GM23338 (cell line): ENCODE results near the gene POPDC3. TPM values are rescaled to one million over a fixed set of nuclear protein-coding genes. Genes with fewer than 3 reads are reported as not detected.

Experiments used
- ATAC-seq: fragments of 200-7000 bp; cut with Tn5 transposase; 3 replicates; pipeline ENCODE4 v1.9.1; 2020
- DNase-seq: peaks from one replicate; pipeline ENCODE4 v3.0.0-alpha.2; 2015; ENCODE audit warnings: low spot score
- H2AFZ ChIP-seq: fragments of 200-600 bp; sonication (generic); 2 replicates; pipeline ENCODE4 v1.8.0; 2016; ENCODE audit warnings: antibody characterized with exemption, mild to moderate bottlenecking, moderate library complexity
- H3F3A ChIP-seq: fragments of 200-600 bp; sonication (generic); replicated peaks from 2 replicates; pipeline ENCODE4 v1.8.0; 2017; ENCODE audit warnings: antibody characterized with exemption, mixed run types, low read depth
- H3K27ac ChIP-seq: fragments of 200-600 bp; sonication (generic); 2 replicates; pipeline ENCODE4 v1.6.1; 2016; ENCODE audit warnings: low read depth
- H3K27me3 ChIP-seq: fragments of 200-600 bp; sonication (generic); 2 replicates; pipeline ENCODE4 v1.8.0; 2016; ENCODE audit warnings: mild to moderate bottlenecking, mixed run types, moderate library complexity; ENCODE audit not compliant: insufficient read depth
- H3K36me3 ChIP-seq: fragments of 200-600 bp; sonication (generic); 2 replicates; pipeline ENCODE4 v1.8.0; 2016; ENCODE audit warnings: mild to moderate bottlenecking; ENCODE audit not compliant: insufficient read depth
- H3K4me1 ChIP-seq: fragments of 200-600 bp; sonication (generic); 2 replicates; pipeline ENCODE4 v1.8.0; 2016; ENCODE audit warnings: mild to moderate bottlenecking, moderate library complexity; ENCODE audit not compliant: insufficient read depth
- H3K4me2 ChIP-seq: fragments of 200-600 bp; sonication (generic); 2 replicates; pipeline ENCODE4 v1.7.1; 2017; ENCODE audit warnings: mixed run types
- H3K4me3 ChIP-seq: fragments of 200-600 bp; sonication (generic); 2 replicates; pipeline ENCODE4 v1.6.1; 2016; ENCODE audit warnings: mixed run types
- H3K79me2 ChIP-seq: fragments of 200-600 bp; sonication (generic); replicated peaks from 2 replicates; pipeline ENCODE4 v1.8.0; 2017; ENCODE audit warnings: mild to moderate bottlenecking; ENCODE audit not compliant: insufficient read depth
- H3K9me2 ChIP-seq: fragments of 200-600 bp; sonication (generic); 2 replicates; pipeline ENCODE4 v1.8.0; 2017; ENCODE audit not compliant: insufficient read depth
- H4K20me1 ChIP-seq: fragments of 200-600 bp; sonication (generic); replicated peaks from 2 replicates; pipeline ENCODE4 v1.8.0; 2017; ENCODE audit warnings: mild to moderate bottlenecking; ENCODE audit not compliant: insufficient read depth
- H3K27ac Mint-ChIP-seq: 2 replicates; pipeline ENCODE4 v1.8.0; 2020; ENCODE audit warnings: inconsistent platforms, mild to moderate bottlenecking, moderate library complexity, mixed read lengths
- H3K27me3 Mint-ChIP-seq: 3 replicates; pipeline ENCODE4 v1.8.0; 2022; ENCODE audit warnings: low read depth, mild to moderate bottlenecking, moderate library complexity, mixed read lengths, inconsistent platforms; ENCODE audit not compliant: insufficient read depth, poor library complexity
- H3K36me3 Mint-ChIP-seq: 3 replicates; pipeline ENCODE4 v1.8.0; 2021; ENCODE audit warnings: low read depth, mild to moderate bottlenecking, inconsistent platforms, moderate library complexity, mixed read lengths
- H3K4me1 Mint-ChIP-seq: 3 replicates; pipeline ENCODE4 v1.8.0; 2020; ENCODE audit warnings: mild to moderate bottlenecking, inconsistent platforms, mixed read lengths
- H3K4me3 Mint-ChIP-seq: 3 replicates; pipeline ENCODE4 v1.8.0; 2021; ENCODE audit warnings: moderate library complexity, mild to moderate bottlenecking, inconsistent platforms, mixed read lengths
- H3K9me3 Mint-ChIP-seq: 3 replicates; pipeline ENCODE4 v1.8.0; 2020; ENCODE audit warnings: moderate library complexity, mild to moderate bottlenecking, inconsistent platforms, mixed read lengths
- CREB1 ChIP-seq: fragments of 250-450 bp; sonication (Bioruptor Pico); IDR thresholded peaks from 2 replicates; pipeline ENCODE4 v1.5.0; 2020; ENCODE audit warnings: low read depth, mild to moderate bottlenecking, moderate library complexity
- EZH2 ChIP-seq: fragments of 200-600 bp; sonication (generic); IDR thresholded peaks from one replicate; pipeline ENCODE4 v1.8.0; 2017; ENCODE audit warnings: antibody characterized with exemption, mild to moderate bottlenecking, low read depth; ENCODE audit not compliant: unreplicated experiment
- EZH2phosphoT487 ChIP-seq: fragments of 200-600 bp; sonication (generic); IDR thresholded peaks from one replicate; pipeline ENCODE4 v1.8.1; 2018; ENCODE audit warnings: antibody characterized with exemption; ENCODE audit not compliant: unreplicated experiment
- JUNB ChIP-seq: IDR thresholded peaks from one replicate; pipeline ENCODE4 v1.6.1; 2016; ENCODE audit warnings: antibody characterized with exemption; ENCODE audit not compliant: unreplicated experiment
- NANOG ChIP-seq: IDR thresholded peaks from 2 replicates; pipeline ENCODE4 v1.6.1; 2016; ENCODE audit warnings: antibody characterized with exemption, borderline replicate concordance
- POLR2AphosphoS5 ChIP-seq: IDR thresholded peaks from 2 replicates; pipeline ENCODE4 v1.6.1; 2016; ENCODE audit warnings: antibody characterized with exemption, low read depth
- STAT1 ChIP-seq: IDR thresholded peaks from one replicate; pipeline ENCODE4 v1.6.1; 2016; ENCODE audit warnings: antibody characterized with exemption; ENCODE audit not compliant: unreplicated experiment
- ZNF114 ChIP-seq: fragments of 250-450 bp; sonication (Bioruptor Pico); IDR thresholded peaks from 2 replicates; pipeline ENCODE4 v1.5.0; 2020; ENCODE audit warnings: mild to moderate bottlenecking, moderate library complexity
- ZNF331 ChIP-seq: fragments of 250-450 bp; sonication (Bioruptor Pico); IDR thresholded peaks from 2 replicates; pipeline ENCODE4 v1.5.0; 2020; ENCODE audit warnings: low read depth, mild to moderate bottlenecking, moderate library complexity
- polyA plus RNA-seq: library from polyadenylated mRNA; unstranded; fragments of >200 nt; fragmentation: Nextera tagmentation; extraction: Ambion mirVana; gene quantifications from 2 replicates; pipeline ENCODE4 v1.2.1, GENCODE V29; 2016
- total RNA-seq: library from RNA; depleted of rRNA; stranded (reverse); fragments of >200 nt; shearing (Covaris generic); gene quantifications from 2 replicates; pipeline ENCODE4 v1.2.3, GENCODE V29; 2014
- TF ChIP-seq, protein P1 (sequence below): IDR thresholded peaks from 2 replicates; pipeline ENCODE4 v1.6.1; 2016; ENCODE audit warnings: antibody characterized with exemption
- TF ChIP-seq, protein P2 (sequence below): fragments of 250-450 bp; sonication (Bioruptor Pico); IDR thresholded peaks from 2 replicates; pipeline ENCODE4 v1.5.0; 2020; ENCODE audit warnings: mild to moderate bottlenecking, moderate library complexity
- TF ChIP-seq, protein P3 (sequence below): IDR thresholded peaks from one replicate; pipeline ENCODE4 v1.6.1; 2018; ENCODE audit warnings: antibody characterized with exemption; ENCODE audit not compliant: unreplicated experiment
- TF ChIP-seq, protein P4 (sequence below), 2 experiments: fragments of 200-600 bp in 1 of 2; sonication (generic) in 1 of 2; conservative IDR thresholded peaks; 2 replicates each; pipeline versions ENCODE4 v1.5.1 to v1.6.1; 2016 to 2017; ENCODE audit warnings: antibody characterized with exemption in 2 of 2, low read depth in 2 of 2, mild to moderate bottlenecking in 2 of 2, moderate library complexity in 1 of 2

Gene POPDC3
- total and polyA plus RNA-seq, 2 experiments from 2014 or later: 5.1 to 5.7 TPM

DNA sequence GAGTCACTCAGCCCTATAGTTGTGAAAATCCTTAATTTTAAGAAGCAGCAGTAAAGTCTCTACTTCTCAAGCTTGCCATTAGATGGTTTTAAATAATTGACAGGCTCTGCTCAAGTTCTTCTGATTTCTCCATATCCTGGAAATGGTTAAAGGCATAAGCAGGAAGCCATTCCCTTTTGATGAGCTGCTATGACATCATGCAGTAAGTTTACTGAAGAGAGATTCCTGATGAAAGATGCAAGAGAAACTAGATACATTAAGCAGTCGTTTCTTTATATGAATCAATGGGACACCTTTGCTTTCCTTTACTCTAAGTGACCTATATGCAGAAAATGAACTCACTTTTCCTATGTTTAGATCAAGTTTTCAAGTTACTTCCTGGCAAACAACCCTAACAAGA is 9.8 kb downstream of the POPDC3 start:
- H3K36me3 Mint-ChIP-seq: no peaks in the 10 kb centered on the region
- Histone ChIP-seq H3K9me2 (no peaks in the 10 kb centered on the region), H3K4me1 (peaks cover under 1% of the 10 kb centered on the region; the same call in 1 of the 2 replicates), H3K27ac (no peak overlapping the region), H3K79me2 (no peaks in the 10 kb centered on the region), H3K36me3 (no peaks in the 10 kb centered on the region), H4K20me1 (no peaks in the 10 kb centered on the region), H3F3A (no peaks in the 10 kb centered on the region), H3K4me3 (no peak overlapping the region), H3K27me3 (no peaks in the 10 kb centered on the region), H3K4me2 (no peak overlapping the region), H2AFZ (no peak overlapping the region)
- DNase-seq (no peak), ATAC-seq (no peak)
- H3K4me1 Mint-ChIP-seq: peaks cover 2% of the 10 kb centered on the region; the same call in 2 of the 3 replicates
- TF ChIP-seq ZNF114 (CRISPR knock-in tag): no peak
- TF ChIP-seq, protein P1, sequence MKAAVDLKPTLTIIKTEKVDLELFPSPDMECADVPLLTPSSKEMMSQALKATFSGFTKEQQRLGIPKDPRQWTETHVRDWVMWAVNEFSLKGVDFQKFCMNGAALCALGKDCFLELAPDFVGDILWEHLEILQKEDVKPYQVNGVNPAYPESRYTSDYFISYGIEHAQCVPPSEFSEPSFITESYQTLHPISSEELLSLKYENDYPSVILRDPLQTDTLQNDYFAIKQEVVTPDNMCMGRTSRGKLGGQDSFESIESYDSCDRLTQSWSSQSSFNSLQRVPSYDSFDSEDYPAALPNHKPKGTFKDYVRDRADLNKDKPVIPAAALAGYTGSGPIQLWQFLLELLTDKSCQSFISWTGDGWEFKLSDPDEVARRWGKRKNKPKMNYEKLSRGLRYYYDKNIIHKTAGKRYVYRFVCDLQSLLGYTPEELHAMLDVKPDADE: no peak
- no peak for TF ChIP-seq JUNB
- TF ChIP-seq NANOG: no peak
- TF ChIP-seq EZH2phosphoT487: no peak
- TF ChIP-seq, protein P2, sequence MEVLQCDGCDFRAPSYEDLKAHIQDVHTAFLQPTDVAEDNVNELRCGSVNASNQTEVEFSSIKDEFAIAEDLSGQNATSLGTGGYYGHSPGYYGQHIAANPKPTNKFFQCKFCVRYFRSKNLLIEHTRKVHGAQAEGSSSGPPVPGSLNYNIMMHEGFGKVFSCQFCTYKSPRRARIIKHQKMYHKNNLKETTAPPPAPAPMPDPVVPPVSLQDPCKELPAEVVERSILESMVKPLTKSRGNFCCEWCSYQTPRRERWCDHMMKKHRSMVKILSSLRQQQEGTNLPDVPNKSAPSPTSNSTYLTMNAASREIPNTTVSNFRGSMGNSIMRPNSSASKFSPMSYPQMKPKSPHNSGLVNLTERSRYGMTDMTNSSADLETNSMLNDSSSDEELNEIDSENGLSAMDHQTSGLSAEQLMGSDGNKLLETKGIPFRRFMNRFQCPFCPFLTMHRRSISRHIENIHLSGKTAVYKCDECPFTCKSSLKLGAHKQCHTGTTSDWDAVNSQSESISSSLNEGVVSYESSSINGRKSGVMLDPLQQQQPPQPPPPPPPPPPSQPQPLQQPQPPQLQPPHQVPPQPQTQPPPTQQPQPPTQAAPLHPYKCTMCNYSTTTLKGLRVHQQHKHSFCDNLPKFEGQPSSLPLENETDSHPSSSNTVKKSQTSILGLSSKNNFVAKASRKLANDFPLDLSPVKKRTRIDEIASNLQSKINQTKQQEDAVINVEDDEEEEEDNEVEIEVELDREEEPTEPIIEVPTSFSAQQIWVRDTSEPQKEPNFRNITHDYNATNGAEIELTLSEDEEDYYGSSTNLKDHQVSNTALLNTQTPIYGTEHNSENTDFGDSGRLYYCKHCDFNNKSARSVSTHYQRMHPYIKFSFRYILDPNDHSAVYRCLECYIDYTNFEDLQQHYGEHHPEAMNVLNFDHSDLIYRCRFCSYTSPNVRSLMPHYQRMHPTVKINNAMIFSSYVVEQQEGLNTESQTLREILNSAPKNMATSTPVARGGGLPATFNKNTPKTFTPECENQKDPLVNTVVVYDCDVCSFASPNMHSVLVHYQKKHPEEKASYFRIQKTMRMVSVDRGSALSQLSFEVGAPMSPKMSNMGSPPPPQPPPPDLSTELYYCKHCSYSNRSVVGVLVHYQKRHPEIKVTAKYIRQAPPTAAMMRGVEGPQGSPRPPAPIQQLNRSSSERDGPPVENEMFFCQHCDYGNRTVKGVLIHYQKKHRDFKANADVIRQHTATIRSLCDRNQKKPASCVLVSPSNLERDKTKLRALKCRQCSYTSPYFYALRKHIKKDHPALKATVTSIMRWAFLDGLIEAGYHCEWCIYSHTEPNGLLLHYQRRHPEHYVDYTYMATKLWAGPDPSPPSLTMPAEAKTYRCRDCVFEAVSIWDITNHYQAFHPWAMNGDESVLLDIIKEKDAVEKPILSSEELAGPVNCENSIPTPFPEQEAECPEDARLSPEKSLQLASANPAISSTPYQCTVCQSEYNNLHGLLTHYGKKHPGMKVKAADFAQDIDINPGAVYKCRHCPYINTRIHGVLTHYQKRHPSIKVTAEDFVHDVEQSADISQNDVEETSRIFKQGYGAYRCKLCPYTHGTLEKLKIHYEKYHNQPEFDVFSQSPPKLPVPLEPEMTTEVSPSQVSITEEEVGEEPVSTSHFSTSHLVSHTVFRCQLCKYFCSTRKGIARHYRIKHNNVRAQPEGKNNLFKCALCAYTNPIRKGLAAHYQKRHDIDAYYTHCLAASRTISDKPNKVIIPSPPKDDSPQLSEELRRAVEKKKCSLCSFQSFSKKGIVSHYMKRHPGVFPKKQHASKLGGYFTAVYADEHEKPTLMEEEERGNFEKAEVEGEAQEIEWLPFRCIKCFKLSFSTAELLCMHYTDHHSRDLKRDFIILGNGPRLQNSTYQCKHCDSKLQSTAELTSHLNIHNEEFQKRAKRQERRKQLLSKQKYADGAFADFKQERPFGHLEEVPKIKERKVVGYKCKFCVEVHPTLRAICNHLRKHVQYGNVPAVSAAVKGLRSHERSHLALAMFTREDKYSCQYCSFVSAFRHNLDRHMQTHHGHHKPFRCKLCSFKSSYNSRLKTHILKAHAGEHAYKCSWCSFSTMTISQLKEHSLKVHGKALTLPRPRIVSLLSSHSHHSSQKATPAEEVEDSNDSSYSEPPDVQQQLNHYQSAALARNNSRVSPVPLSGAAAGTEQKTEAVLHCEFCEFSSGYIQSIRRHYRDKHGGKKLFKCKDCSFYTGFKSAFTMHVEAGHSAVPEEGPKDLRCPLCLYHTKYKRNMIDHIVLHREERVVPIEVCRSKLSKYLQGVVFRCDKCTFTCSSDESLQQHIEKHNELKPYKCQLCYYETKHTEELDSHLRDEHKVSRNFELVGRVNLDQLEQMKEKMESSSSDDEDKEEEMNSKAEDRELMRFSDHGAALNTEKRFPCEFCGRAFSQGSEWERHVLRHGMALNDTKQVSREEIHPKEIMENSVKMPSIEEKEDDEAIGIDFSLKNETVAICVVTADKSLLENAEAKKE: no peak
- TF ChIP-seq, protein P3, sequence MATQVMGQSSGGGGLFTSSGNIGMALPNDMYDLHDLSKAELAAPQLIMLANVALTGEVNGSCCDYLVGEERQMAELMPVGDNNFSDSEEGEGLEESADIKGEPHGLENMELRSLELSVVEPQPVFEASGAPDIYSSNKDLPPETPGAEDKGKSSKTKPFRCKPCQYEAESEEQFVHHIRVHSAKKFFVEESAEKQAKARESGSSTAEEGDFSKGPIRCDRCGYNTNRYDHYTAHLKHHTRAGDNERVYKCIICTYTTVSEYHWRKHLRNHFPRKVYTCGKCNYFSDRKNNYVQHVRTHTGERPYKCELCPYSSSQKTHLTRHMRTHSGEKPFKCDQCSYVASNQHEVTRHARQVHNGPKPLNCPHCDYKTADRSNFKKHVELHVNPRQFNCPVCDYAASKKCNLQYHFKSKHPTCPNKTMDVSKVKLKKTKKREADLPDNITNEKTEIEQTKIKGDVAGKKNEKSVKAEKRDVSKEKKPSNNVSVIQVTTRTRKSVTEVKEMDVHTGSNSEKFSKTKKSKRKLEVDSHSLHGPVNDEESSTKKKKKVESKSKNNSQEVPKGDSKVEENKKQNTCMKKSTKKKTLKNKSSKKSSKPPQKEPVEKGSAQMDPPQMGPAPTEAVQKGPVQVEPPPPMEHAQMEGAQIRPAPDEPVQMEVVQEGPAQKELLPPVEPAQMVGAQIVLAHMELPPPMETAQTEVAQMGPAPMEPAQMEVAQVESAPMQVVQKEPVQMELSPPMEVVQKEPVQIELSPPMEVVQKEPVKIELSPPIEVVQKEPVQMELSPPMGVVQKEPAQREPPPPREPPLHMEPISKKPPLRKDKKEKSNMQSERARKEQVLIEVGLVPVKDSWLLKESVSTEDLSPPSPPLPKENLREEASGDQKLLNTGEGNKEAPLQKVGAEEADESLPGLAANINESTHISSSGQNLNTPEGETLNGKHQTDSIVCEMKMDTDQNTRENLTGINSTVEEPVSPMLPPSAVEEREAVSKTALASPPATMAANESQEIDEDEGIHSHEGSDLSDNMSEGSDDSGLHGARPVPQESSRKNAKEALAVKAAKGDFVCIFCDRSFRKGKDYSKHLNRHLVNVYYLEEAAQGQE: no peak
- no peak for TF ChIP-seq CREB1 (CRISPR knock-in tag)
- TF ChIP-seq EZH2: no peak
- TF ChIP-seq STAT1: no peak
- no peak for TF ChIP-seq POLR2AphosphoS5
- TF ChIP-seq, protein P4, sequence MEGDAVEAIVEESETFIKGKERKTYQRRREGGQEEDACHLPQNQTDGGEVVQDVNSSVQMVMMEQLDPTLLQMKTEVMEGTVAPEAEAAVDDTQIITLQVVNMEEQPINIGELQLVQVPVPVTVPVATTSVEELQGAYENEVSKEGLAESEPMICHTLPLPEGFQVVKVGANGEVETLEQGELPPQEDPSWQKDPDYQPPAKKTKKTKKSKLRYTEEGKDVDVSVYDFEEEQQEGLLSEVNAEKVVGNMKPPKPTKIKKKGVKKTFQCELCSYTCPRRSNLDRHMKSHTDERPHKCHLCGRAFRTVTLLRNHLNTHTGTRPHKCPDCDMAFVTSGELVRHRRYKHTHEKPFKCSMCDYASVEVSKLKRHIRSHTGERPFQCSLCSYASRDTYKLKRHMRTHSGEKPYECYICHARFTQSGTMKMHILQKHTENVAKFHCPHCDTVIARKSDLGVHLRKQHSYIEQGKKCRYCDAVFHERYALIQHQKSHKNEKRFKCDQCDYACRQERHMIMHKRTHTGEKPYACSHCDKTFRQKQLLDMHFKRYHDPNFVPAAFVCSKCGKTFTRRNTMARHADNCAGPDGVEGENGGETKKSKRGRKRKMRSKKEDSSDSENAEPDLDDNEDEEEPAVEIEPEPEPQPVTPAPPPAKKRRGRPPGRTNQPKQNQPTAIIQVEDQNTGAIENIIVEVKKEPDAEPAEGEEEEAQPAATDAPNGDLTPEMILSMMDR (conservative IDR thresholded peaks at IDR 0.05; ENCODE audit: low read depth in 2 of 2): no peak
- no peak for TF ChIP-seq ZNF331 (CRISPR knock-in tag)
- H3K27me3 Mint-ChIP-seq: peaks cover 2% of the 10 kb centered on the region
- no peaks in the 10 kb centered on the region; the same call in 2 of the 3 replicates for H3K9me3 Mint-ChIP-seq
- H3K27ac Mint-ChIP-seq: no peak overlapping the region
- H3K4me3 Mint-ChIP-seq: no peak overlapping the region
